Measurements from ENCODE around the gene COL13A1. TPM values are rescaled to one million over a fixed set of nuclear protein-coding genes. Genes with fewer than 3 reads are reported as not detected.

COL13A1 gene
- total RNA-seq, 1 experiment from 2014 or later: 5.9 TPM

DNA sequence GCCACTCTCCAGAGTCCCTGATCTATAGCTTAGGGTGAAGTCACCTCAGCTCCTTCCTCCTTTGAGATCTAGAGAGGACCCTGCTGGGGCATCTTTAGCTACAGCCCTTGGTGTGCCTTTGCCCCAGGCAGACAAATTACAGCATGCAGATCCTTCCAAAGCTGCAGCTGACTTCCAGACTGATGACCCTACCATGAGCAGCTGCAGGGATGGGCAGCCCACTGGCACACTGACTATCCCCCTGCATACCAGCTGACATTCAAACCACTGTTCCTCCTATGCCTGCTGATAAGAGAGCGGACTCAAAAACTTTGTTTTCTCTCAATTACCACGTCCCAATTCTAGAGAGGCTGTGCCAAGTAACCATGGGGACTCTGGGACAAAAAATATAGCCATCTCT, 70.6 kb downstream of the COL13A1 start:
- Histone ChIP-seq H3K9ac (ENCODE audit: low read length) (no peak overlapping the region), H3K4me1 (ENCODE audit: control insufficient read depth in 1 of 2, insufficient read depth in 2 of 2, low read length in 2 of 2) (peaks cover 0 to 31% of the 10 kb centered on the region in 2 experiments; a peak in 2 of 4 replicates), H3K27ac (ENCODE audit: low read depth, low read length) (no peak overlapping the region), H4K20me1 (ENCODE audit: insufficient read depth) (no peaks in the 10 kb centered on the region), H2AFZ (ENCODE audit: low read depth, low read length, poor library complexity, severe bottlenecking) (no peak overlapping the region), H3K79me2 (ENCODE audit: insufficient read depth, low read length) (no peaks in the 10 kb centered on the region), H3K9me2 (ENCODE audit: insufficient read depth) (no peaks in the 10 kb centered on the region), H3K27me3 (ENCODE audit: insufficient read depth, low read length) (no peaks in the 10 kb centered on the region), H3K9me3 (ENCODE audit: control insufficient read depth in 1 of 2, insufficient read depth in 1 of 2, low read depth in 1 of 2, low read length in 2 of 2) (no peaks in the 10 kb centered on the region), H3K4me3 (replicated peaks in 1 of 2; ENCODE audit: low read depth in 1 of 2, low read length in 2 of 2) (no peak overlapping the region), H3K36me3 (ENCODE audit: control insufficient read depth in 1 of 2, insufficient read depth in 2 of 2, low read length in 2 of 2) (no peaks in the 10 kb centered on the region), H3K4me2 (ENCODE audit: low read length) (no peak overlapping the region)
- intact Hi-C loops (cut with micrococcal nuclease): no loop called here
- CTCF ChIA-PET: no interaction called here
- no peak for ATAC-seq
- no TSS peak for BruUV-seq (replicated peaks)
- TF ChIP-seq RAD21 (IDR thresholded peaks at IDR 0.05; ENCODE audit: low read depth) (no peak), JUND (IDR thresholded peaks at IDR 0.05) (no peak), SP1 (IDR thresholded peaks at IDR 0.05; ENCODE audit: low read depth) (no peak), ELF1 (IDR thresholded peaks at IDR 0.05; ENCODE audit: borderline replicate concordance, low read depth) (no peak), SRF (IDR thresholded peaks at IDR 0.05; ENCODE audit: low read depth) (no peak), CEBPB (IDR thresholded peaks at IDR 0.05; ENCODE audit: low read depth) (no peak), ZNF274 (IDR thresholded peaks at IDR 0.05; ENCODE audit: low read depth, low read length) (no peak), CBX3 (IDR thresholded peaks at IDR 0.05; ENCODE audit: low read depth) (no peak), SIN3A (IDR thresholded peaks at IDR 0.05; ENCODE audit: low read depth) (no peak), TCF7L2 (IDR thresholded peaks at IDR 0.05; ENCODE audit: borderline replicate concordance, extremely low read depth, insufficient read depth, insufficient read length) (no peak), EZH2phosphoT487 (IDR thresholded peaks at IDR 0.05; ENCODE audit: borderline replicate concordance) (no peak), EZH2 (IDR thresholded peaks at IDR 0.05) (no peak), POLR2AphosphoS5 (IDR thresholded peaks at IDR 0.05; ENCODE audit: low read depth, low read length) (no peak), POLR2A (IDR thresholded peaks at IDR 0.05; ENCODE audit: borderline replicate concordance, extremely low read depth, insufficient read depth, insufficient read length) (no peak), YY1 (IDR thresholded peaks at IDR 0.05; ENCODE audit: extremely low read depth, insufficient replicate concordance, low read depth, low read length) (no peak), FOSL1 (IDR thresholded peaks at IDR 0.05; ENCODE audit: low read depth) (no peak), EGR1 (IDR thresholded peaks at IDR 0.05; ENCODE audit: low read depth) (no peak)
- TF ChIP-seq, protein P1, sequence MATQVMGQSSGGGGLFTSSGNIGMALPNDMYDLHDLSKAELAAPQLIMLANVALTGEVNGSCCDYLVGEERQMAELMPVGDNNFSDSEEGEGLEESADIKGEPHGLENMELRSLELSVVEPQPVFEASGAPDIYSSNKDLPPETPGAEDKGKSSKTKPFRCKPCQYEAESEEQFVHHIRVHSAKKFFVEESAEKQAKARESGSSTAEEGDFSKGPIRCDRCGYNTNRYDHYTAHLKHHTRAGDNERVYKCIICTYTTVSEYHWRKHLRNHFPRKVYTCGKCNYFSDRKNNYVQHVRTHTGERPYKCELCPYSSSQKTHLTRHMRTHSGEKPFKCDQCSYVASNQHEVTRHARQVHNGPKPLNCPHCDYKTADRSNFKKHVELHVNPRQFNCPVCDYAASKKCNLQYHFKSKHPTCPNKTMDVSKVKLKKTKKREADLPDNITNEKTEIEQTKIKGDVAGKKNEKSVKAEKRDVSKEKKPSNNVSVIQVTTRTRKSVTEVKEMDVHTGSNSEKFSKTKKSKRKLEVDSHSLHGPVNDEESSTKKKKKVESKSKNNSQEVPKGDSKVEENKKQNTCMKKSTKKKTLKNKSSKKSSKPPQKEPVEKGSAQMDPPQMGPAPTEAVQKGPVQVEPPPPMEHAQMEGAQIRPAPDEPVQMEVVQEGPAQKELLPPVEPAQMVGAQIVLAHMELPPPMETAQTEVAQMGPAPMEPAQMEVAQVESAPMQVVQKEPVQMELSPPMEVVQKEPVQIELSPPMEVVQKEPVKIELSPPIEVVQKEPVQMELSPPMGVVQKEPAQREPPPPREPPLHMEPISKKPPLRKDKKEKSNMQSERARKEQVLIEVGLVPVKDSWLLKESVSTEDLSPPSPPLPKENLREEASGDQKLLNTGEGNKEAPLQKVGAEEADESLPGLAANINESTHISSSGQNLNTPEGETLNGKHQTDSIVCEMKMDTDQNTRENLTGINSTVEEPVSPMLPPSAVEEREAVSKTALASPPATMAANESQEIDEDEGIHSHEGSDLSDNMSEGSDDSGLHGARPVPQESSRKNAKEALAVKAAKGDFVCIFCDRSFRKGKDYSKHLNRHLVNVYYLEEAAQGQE (IDR thresholded peaks at IDR 0.05; ENCODE audit: low read depth): no peak
- TF ChIP-seq, protein P2, sequence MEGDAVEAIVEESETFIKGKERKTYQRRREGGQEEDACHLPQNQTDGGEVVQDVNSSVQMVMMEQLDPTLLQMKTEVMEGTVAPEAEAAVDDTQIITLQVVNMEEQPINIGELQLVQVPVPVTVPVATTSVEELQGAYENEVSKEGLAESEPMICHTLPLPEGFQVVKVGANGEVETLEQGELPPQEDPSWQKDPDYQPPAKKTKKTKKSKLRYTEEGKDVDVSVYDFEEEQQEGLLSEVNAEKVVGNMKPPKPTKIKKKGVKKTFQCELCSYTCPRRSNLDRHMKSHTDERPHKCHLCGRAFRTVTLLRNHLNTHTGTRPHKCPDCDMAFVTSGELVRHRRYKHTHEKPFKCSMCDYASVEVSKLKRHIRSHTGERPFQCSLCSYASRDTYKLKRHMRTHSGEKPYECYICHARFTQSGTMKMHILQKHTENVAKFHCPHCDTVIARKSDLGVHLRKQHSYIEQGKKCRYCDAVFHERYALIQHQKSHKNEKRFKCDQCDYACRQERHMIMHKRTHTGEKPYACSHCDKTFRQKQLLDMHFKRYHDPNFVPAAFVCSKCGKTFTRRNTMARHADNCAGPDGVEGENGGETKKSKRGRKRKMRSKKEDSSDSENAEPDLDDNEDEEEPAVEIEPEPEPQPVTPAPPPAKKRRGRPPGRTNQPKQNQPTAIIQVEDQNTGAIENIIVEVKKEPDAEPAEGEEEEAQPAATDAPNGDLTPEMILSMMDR (IDR thresholded peaks at IDR 0.05 in 2 of 3, conservative IDR thresholded peaks at IDR 0.05 in 1 of 3; ENCODE audit: borderline replicate concordance in 1 of 3, insufficient read depth in 1 of 3, low read depth in 2 of 3, low read length in 2 of 3): no peak
- TF ChIP-seq, protein P3, sequence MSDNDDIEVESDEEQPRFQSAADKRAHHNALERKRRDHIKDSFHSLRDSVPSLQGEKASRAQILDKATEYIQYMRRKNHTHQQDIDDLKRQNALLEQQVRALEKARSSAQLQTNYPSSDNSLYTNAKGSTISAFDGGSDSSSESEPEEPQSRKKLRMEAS (IDR thresholded peaks at IDR 0.05): no peak
- RAD21 ChIA-PET (ENCODE audit: low non-redundant PET in 1 of 2, low total read pairs in 2 of 2, uncharacterized antibody in 2 of 2, unreplicated experiment in 2 of 2): no interaction called here
- POLR2A ChIA-PET: no interaction called here
- no peak for DNase-seq (ENCODE audit: low read depth, low spot score)
